K562 (cell line): ENCODE results near the gene RUNX1. TPM values are rescaled to one million over a fixed set of nuclear protein-coding genes. Genes with fewer than 3 reads are reported as not detected.
A peak's percentile ranks its signal among the peaks of the same experiment; 100 is the strongest.

ENCODE experiments used
- CEBPG ChIP-seq, 3 experiments: fragments of 200-800 bp in 1 of 3; sonication (Bioruptor generic) in 1 of 3; sonication (generic) in 1 of 3; formaldehyde crosslinking in 1 of 3; IDR thresholded peaks in 2 of 3; conservative IDR thresholded peaks in 1 of 3; 2 replicates each; pipeline versions ENCODE4 v1.6.1 to v1.8.0; 2016 to 2022; ENCODE audit warnings: missing compliant biosample characterization in 2 of 3, missing genetic modification characterization in 2 of 3, mild to moderate bottlenecking in 1 of 3, missing genetic modification reagents in 1 of 3
- CHD7 ChIP-seq: fragments of 200-600 bp; sonication (generic); IDR thresholded peaks from one replicate; pipeline ENCODE4 v1.6.1; 2012; ENCODE audit warnings: mild to moderate bottlenecking, low read depth, low read length, inconsistent platforms
- CREB3 ChIP-seq: fragments of 450-650 bp; conservative IDR thresholded peaks from 2 replicates; pipeline ENCODE4 v1.6.1; 2016; ENCODE audit warnings: missing genetic modification characterization, low read depth, mild to moderate bottlenecking, missing compliant biosample characterization, moderate library complexity
- CREB5 ChIP-seq: fragments of 250-450 bp; sonication (Bioruptor Pico); IDR thresholded peaks from 2 replicates; pipeline ENCODE4 v1.5.0; 2020; ENCODE audit warnings: mild to moderate bottlenecking
- ERF ChIP-seq: fragments of 450-650 bp; formaldehyde crosslinking; IDR thresholded peaks from 2 replicates; pipeline ENCODE4 v1.4.0; 2020; ENCODE audit warnings: mild to moderate bottlenecking, mixed read lengths
- GATAD2A ChIP-seq: fragments of 450-650 bp; IDR thresholded peaks from 2 replicates; pipeline ENCODE4 v1.6.1; 2017
- GATAD2B ChIP-seq: fragments of 450-650 bp; IDR thresholded peaks from 2 replicates; pipeline ENCODE4 v1.6.1; 2017; ENCODE audit warnings: mild to moderate bottlenecking, borderline replicate concordance
- MTA1 ChIP-seq: fragments of 450-650 bp; IDR thresholded peaks from 2 replicates; pipeline ENCODE4 v1.6.1; 2017; ENCODE audit warnings: borderline replicate concordance
- NBN ChIP-seq: fragments of 450-650 bp; IDR thresholded peaks from 2 replicates; pipeline ENCODE4 v1.6.1; 2016; ENCODE audit warnings: low read depth, mild to moderate bottlenecking
- PHF20 ChIP-seq: fragments of 450-650 bp; IDR thresholded peaks from 2 replicates; pipeline ENCODE4 v1.6.1; 2018; ENCODE audit not compliant: partially characterized antibody
- ZNF133 ChIP-seq: fragments of 250-450 bp; sonication (Bioruptor Pico); IDR thresholded peaks from 2 replicates; pipeline ENCODE4 v1.4.0; 2020; ENCODE audit warnings: mild to moderate bottlenecking
- ZNF57 ChIP-seq: fragments of 450-650 bp; formaldehyde crosslinking; IDR thresholded peaks from 2 replicates; pipeline ENCODE4 v1.4.0; 2020; ENCODE audit warnings: mild to moderate bottlenecking, moderate library complexity
- ZNF764 ChIP-seq: fragments of 250-450 bp; sonication (Bioruptor Pico); IDR thresholded peaks from 2 replicates; pipeline ENCODE4 v1.4.0; 2020; ENCODE audit warnings: low read depth, mild to moderate bottlenecking, moderate library complexity
- polyA plus RNA-seq, 8 experiments: library from polyadenylated mRNA; depleted of rRNA in 4 of 8; stranded (reverse) in 5 of 8; unstranded in 3 of 8; fragments of >200 nt; fragmentation: Nextera tagmentation in 2 of 8; fragmentation: Illumina TruSeq in 1 of 8; extraction: Ambion mirVana in 2 of 8; extraction: Trizol in 1 of 8; gene quantifications; 2 replicates each; pipeline versions ENCODE4 v1.2.1 to v1.2.3, GENCODE V29; 2011 to 2014; ENCODE audit warnings: inconsistent platforms in 1 of 8, missing spikeins in 1 of 8
- total RNA-seq, 7 experiments: library from RNA; depleted of rRNA in 6 of 7; stranded (reverse); fragments of >200 nt in 6 of 7; fragmentation: Illumina TruSeq in 2 of 7; extraction: Trizol in 2 of 7; gene quantifications; 2 replicates each; pipeline versions ENCODE4 v1.2.1 to v1.2.3, GENCODE V29; 2011 to 2021; ENCODE audit warnings: low replicate concordance in 1 of 7

Gene RUNX1
- total and polyA plus RNA-seq, 9 of the 15 experiments (the other 6 are each of a cell fraction or from before 2014, with no cell fraction given), result 2.2 to 68.6 (median 17.8) TPM

- TF ChIP-seq CHD7 (no peak), CREB3 (tag) (no peak), CEBPG (CRISPR knock-in tag; IDR thresholded peaks at IDR 0.05) (peak; percentile 68), CEBPG (tag; conservative IDR thresholded peaks at IDR 0.05 in 1 of 2, IDR thresholded peaks at IDR 0.05 in 1 of 2) (peak; percentile 67 to 83), ERF (CRISPR knock-in tag) (no peak; the same call in 1 of the 2 replicates), GATAD2B (no peak; the same call in 1 of the 2 replicates), MTA1 (peak; percentile 95), GATAD2A (peak; percentile 58), CREB5 (no peak), NBN (peak; percentile 86), ZNF764 (CRISPR knock-in tag) (no peak), ZNF133 (no peak), ZNF57 (CRISPR knock-in tag) (no peak), PHF20 (peak; percentile 86)
Observed at GRCh38 chr21:35026617-35027562, 22.2 kb downstream of the RUNX1 start (continued).
